ENCODE data around the gene RNF26.
A peak's percentile ranks its signal among the peaks of the same experiment; 100 is the strongest.

Gene RNF26

GRCh38 chr11:119373921-119374631 lies 39.7 kb downstream of the RNF26 start:
- TF ChIP-seq CTCF (IDR thresholded peaks at IDR 0.05; ENCODE audit: low read depth, low read length): peak; percentile 96
- H3K4me3 ChIP-seq (replicated peaks in 1 of 2; ENCODE audit: low read depth in 2 of 2, low read length in 2 of 2): no peak overlapping the region
- peak; percentile 79 to 85 for DNase-seq (ENCODE audit: low read depth in 2 of 2)

- DNase-seq (ENCODE audit: low read depth in 2 of 2): no peak
- no peak overlapping the region for H3K4me3 ChIP-seq (replicated peaks in 1 of 2; ENCODE audit: low read depth in 2 of 2, low read length in 2 of 2)
- TF ChIP-seq CTCF (IDR thresholded peaks at IDR 0.05; ENCODE audit: low read depth, low read length): no peak
Observed at GRCh38 chr11:119374632-119375336, 40.5 kb downstream of the RNF26 start.

- no peak for TF ChIP-seq CTCF (IDR thresholded peaks at IDR 0.05; ENCODE audit: low read depth, low read length)
- peak; percentile 75 to 83 for DNase-seq (ENCODE audit: low read depth in 2 of 2)
- H3K4me3 ChIP-seq (replicated peaks in 1 of 2; ENCODE audit: low read depth in 2 of 2, low read length in 2 of 2): no peak overlapping the region
Observed at GRCh38 chr11:119375337-119376196, 41.2 kb downstream of the RNF26 start.

- H3K4me3 ChIP-seq (replicated peaks in 1 of 2; ENCODE audit: low read depth in 2 of 2, low read length in 2 of 2): no peak overlapping the region
- no peak for TF ChIP-seq CTCF (IDR thresholded peaks at IDR 0.05; ENCODE audit: low read depth, low read length)
- DNase-seq (ENCODE audit: low read depth in 2 of 2): no peak
Observed at GRCh38 chr11:119376197-119376847, 42.0 kb downstream of the RNF26 start.

- no peak overlapping the region for H3K4me3 ChIP-seq (replicated peaks in 1 of 2; ENCODE audit: low read depth in 2 of 2, low read length in 2 of 2)
- TF ChIP-seq CTCF (IDR thresholded peaks at IDR 0.05; ENCODE audit: low read depth, low read length): no peak
- no peak for DNase-seq (ENCODE audit: low read depth in 2 of 2)
Observed at GRCh38 chr11:119377112-119377901, 43.0 kb downstream of the RNF26 start.
